ENCODE measurements around the gene PHF2.

- TF ChIP-seq CTCF (IDR thresholded peaks at IDR 0.05; ENCODE audit: low read length), result no peak
- TF ChIP-seq EZH2 (optimal IDR thresholded peaks at IDR 0.05; ENCODE audit: low read depth, low read length), result no peak
Measured at GRCh38 chr9:93558503-93558902, 17.9 kb upstream of the PHF2 start.
